OCI-LY1 (cell line): Measurements from ENCODE around the gene SMIM14.
"Not testable (repeated sequence)": the region's sequence is repeated elsewhere in the genome, so short reads cannot be mapped to it uniquely, and the experiment has no call there.

Experiments
- H2AFZ ChIP-seq: fragments of 200-600 bp; sonication (generic), shearing (Covaris generic); 2 replicates; pipeline ENCODE4 v1.6.0; 2014; ENCODE audit warnings: antibody characterized with exemption, mild to moderate bottlenecking, low read length
- H3F3A ChIP-seq: fragments of 200-600 bp; sonication (generic), shearing (Covaris generic); 2 replicates; pipeline ENCODE4 v1.6.0; 2014; ENCODE audit warnings: mild to moderate bottlenecking, antibody characterized with exemption, low read length, moderate library complexity; ENCODE audit not compliant: insufficient read depth
- H3K27ac ChIP-seq: fragments of 200-600 bp; sonication (generic); 2 replicates; pipeline ENCODE4 v1.5.1; 2014; ENCODE audit warnings: low read length, mixed run types, mild to moderate bottlenecking, low read depth; ENCODE audit not compliant: poor library complexity, severe bottlenecking
- H3K27me3 ChIP-seq: fragments of 200-600 bp; sonication (generic); 2 replicates; pipeline ENCODE4 v1.6.0; 2014; ENCODE audit warnings: antibody characterized with exemption, mild to moderate bottlenecking, low read length, moderate library complexity; ENCODE audit not compliant: insufficient read depth
- H3K36me3 ChIP-seq: fragments of 200-600 bp; sonication (generic); 2 replicates; pipeline ENCODE4 v1.6.1; 2014; ENCODE audit warnings: mild to moderate bottlenecking, antibody characterized with exemption, low read length, moderate library complexity, mixed read lengths; ENCODE audit not compliant: insufficient read depth
- H3K4me1 ChIP-seq: fragments of 200-600 bp; sonication (generic); 2 replicates; pipeline ENCODE4 v1.5.1; 2014; ENCODE audit warnings: mild to moderate bottlenecking, low read length, moderate library complexity; ENCODE audit not compliant: insufficient read depth, severe bottlenecking
- H3K4me2 ChIP-seq: fragments of 200-600 bp; sonication (generic), shearing (Covaris generic); 2 replicates; pipeline ENCODE4 v1.6.1; 2014; ENCODE audit warnings: low read length
- H3K4me3 ChIP-seq: fragments of 200-600 bp; sonication (generic); 2 replicates; pipeline ENCODE4 v1.5.1; 2014; ENCODE audit warnings: low read length, low read depth, mild to moderate bottlenecking, mixed read lengths; ENCODE audit not compliant: poor library complexity, severe bottlenecking
- H3K79me2 ChIP-seq: fragments of 200-600 bp; shearing (Covaris generic); 2 replicates; pipeline ENCODE4 v1.6.1; 2016; ENCODE audit warnings: mixed run types, low read length, mixed read lengths; ENCODE audit not compliant: insufficient read depth
- H3K9ac ChIP-seq: fragments of 200-600 bp; sonication (generic), shearing (Covaris generic); 2 replicates; pipeline ENCODE4 v1.6.1; 2014; ENCODE audit warnings: mild to moderate bottlenecking, low read length, mixed read lengths
- H3K9me2 ChIP-seq: fragments of 200-600 bp; sonication (generic), shearing (Covaris generic); 2 replicates; pipeline ENCODE4 v1.6.1; 2014; ENCODE audit warnings: low read depth, mild to moderate bottlenecking, low read length, mixed read lengths
- H3K9me3 ChIP-seq: fragments of 200-600 bp; shearing (Covaris generic); 2 replicates; pipeline ENCODE4 v1.6.1; 2014; ENCODE audit warnings: low read length, mixed read lengths
- H4K20me1 ChIP-seq: fragments of 200-600 bp; sonication (generic), shearing (Covaris generic); 2 replicates; pipeline ENCODE4 v1.6.0; 2016; ENCODE audit warnings: mild to moderate bottlenecking, low read length; ENCODE audit not compliant: insufficient read depth
- CTCF ChIP-seq: fragments of 200-600 bp; sonication (generic), shearing (Covaris generic); IDR thresholded peaks from 2 replicates; pipeline ENCODE4 v1.5.1; 2017; ENCODE audit warnings: mild to moderate bottlenecking, antibody characterized with exemption, low read length, moderate library complexity, mixed read lengths
- EZH2 ChIP-seq: fragments of 200-600 bp; sonication (generic), shearing (Covaris generic); IDR thresholded peaks from 2 replicates; pipeline ENCODE4 v1.8.0; 2017; ENCODE audit warnings: borderline replicate concordance, mixed run types, mild to moderate bottlenecking, antibody characterized with exemption, low read length, moderate library complexity, mixed read lengths

The SMIM14 gene

GRCh38 chr4:39544580-39545315, 93.9 kb downstream of the SMIM14 start:
- H3K79me2 ChIP-seq: no peaks in the 10 kb centered on the region
- H3K4me3 ChIP-seq: no peak overlapping the region
- H3K9ac ChIP-seq: no peak overlapping the region
- TF ChIP-seq EZH2: no peak
- no peak for TF ChIP-seq CTCF
- no peak overlapping the region for H3K27ac ChIP-seq
- H3K4me1 ChIP-seq: no peaks in the 10 kb centered on the region
- H3F3A ChIP-seq: no peaks in the 10 kb centered on the region
- H3K9me2 ChIP-seq: no peaks in the 10 kb centered on the region
- no peaks in the 10 kb centered on the region; the same call in 1 of the 2 replicates for H3K36me3 ChIP-seq
- H3K27me3 ChIP-seq: no peaks in the 10 kb centered on the region
- no peak overlapping the region for H2AFZ ChIP-seq
- no peaks in the 10 kb centered on the region for H4K20me1 ChIP-seq
- H3K9me3 ChIP-seq: no peaks in the 10 kb centered on the region
- H3K4me2 ChIP-seq: no peak overlapping the region

GRCh38 chr4:39544080-39544479, 94.6 kb downstream of the SMIM14 start:
- H3K4me3 ChIP-seq, H3F3A ChIP-seq, H3K36me3 ChIP-seq, H3K9me2 ChIP-seq, H3K79me2 ChIP-seq, H3K27ac ChIP-seq, H3K4me2 ChIP-seq, H3K27me3 ChIP-seq, H3K9ac ChIP-seq, H3K4me1 ChIP-seq, H3K9me3 ChIP-seq, H2AFZ ChIP-seq, H4K20me1 ChIP-seq: not testable (repeated sequence)

GRCh38 chr4:39543034-39543433, 95.6 kb downstream of the SMIM14 start:
- Histone ChIP-seq H3K27ac (no peak overlapping the region), H3K4me3 (no peak overlapping the region), H3F3A (no peaks in the 10 kb centered on the region), H3K9ac (no peak overlapping the region), H3K79me2 (no peaks in the 10 kb centered on the region), H3K4me2 (no peak overlapping the region), H3K36me3 (no peaks in the 10 kb centered on the region; the same call in 1 of the 2 replicates), H4K20me1 (no peaks in the 10 kb centered on the region), H2AFZ (no peak overlapping the region), H3K9me2 (no peaks in the 10 kb centered on the region), H3K4me1 (no peaks in the 10 kb centered on the region), H3K27me3 (no peaks in the 10 kb centered on the region), H3K9me3 (no peaks in the 10 kb centered on the region)
- no peak for TF ChIP-seq CTCF
- no peak for TF ChIP-seq EZH2

- Histone ChIP-seq H3K27me3 (no peaks in the 10 kb centered on the region), H3K9me2 (no peaks in the 10 kb centered on the region), H3K27ac (no peak overlapping the region), H2AFZ (no peak overlapping the region), H3K79me2 (no peaks in the 10 kb centered on the region), H3F3A (no peaks in the 10 kb centered on the region), H3K9me3 (no peaks in the 10 kb centered on the region), H3K4me2 (no peak overlapping the region), H3K9ac (no peak overlapping the region), H3K4me1 (no peaks in the 10 kb centered on the region), H3K36me3 (no peaks in the 10 kb centered on the region; the same call in 1 of the 2 replicates), H3K4me3 (no peak overlapping the region), H4K20me1 (no peaks in the 10 kb centered on the region)
- TF ChIP-seq EZH2 (no peak), CTCF (no peak)
Observed at GRCh38 chr4:39542611-39543012, 96.1 kb downstream of the SMIM14 start.
